ENCODE measurements around the gene BAHCC1.

DNA sequence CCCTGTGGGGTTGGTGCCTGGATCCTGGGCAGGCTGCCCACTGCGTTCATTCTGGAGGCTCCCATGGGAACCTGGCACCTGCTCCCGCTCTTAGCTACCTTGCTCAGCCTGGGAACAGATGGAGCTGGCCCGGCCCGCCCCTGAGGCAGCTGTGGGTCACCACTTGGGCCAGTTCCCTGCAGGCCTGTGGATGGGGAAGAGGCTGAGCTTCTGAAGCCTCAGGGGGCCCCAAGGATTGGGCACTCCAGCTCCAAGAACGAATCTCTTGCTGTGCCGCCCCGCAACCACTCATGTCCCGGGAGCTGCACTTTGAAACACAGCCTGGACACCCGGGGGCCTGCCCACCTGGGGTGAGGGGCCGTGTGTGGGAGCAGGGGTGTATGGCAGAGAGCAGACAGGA lies 37.7 kb downstream of the BAHCC1 start:
- TF ChIP-seq CTCF (IDR thresholded peaks at IDR 0.05) (no peak), POLR2AphosphoS5 (IDR thresholded peaks at IDR 0.05) (no peak)

Measured in prostate gland (tissue), 2 donors.